OCI-LY7 (cell line): Measurements from ENCODE around the gene OGFOD3. TPM values are rescaled to one million over a fixed set of nuclear protein-coding genes. Genes with fewer than 3 reads are reported as not detected.

Source experiments
- BruUV-seq: library from RNA; stranded (reverse); fragments of 400-500 nt; replicated peaks from 2 replicates; lab custom pipeline; 2021; lab: Mats Ljungman, UMichigan
- CTCF ChIA-PET: fragments of 300-600 bp; sonication (Branson Sonifier 250); formaldehyde crosslinking; loops from one replicate; lab custom pipeline; 2022; ENCODE audit warnings: antibody characterized with exemption; ENCODE audit not compliant: unreplicated experiment; lab: Charles Lee
- POLR2A ChIA-PET: fragments of 300-600 bp; sonication (Branson Sonifier 250); formaldehyde crosslinking; loops from one replicate; lab custom pipeline; 2022; ENCODE audit warnings: antibody characterized with exemption; lab: Charles Lee
- DNase-seq: peaks from one replicate; pipeline ENCODE4 v3.0.0-alpha.2; 2015; ENCODE audit warnings: low spot score
- H2AFZ ChIP-seq: fragments of 200-600 bp; sonication (generic), shearing (Covaris generic); 2 replicates; pipeline ENCODE4 v1.6.1; 2014; ENCODE audit warnings: mild to moderate bottlenecking, antibody characterized with exemption, low read length, moderate library complexity
- H3K27ac ChIP-seq: fragments of 200-600 bp; sonication (generic); 2 replicates; pipeline ENCODE4 v1.5.1; 2014; ENCODE audit warnings: mixed run types, low read depth, mild to moderate bottlenecking, moderate library complexity, low read length, inconsistent platforms; ENCODE audit not compliant: poor library complexity, severe bottlenecking
- H3K36me3 ChIP-seq: fragments of 200-600 bp; sonication (generic); 2 replicates; pipeline ENCODE4 v1.6.1; 2014; ENCODE audit warnings: mild to moderate bottlenecking, antibody characterized with exemption, low read length, moderate library complexity, mixed read lengths; ENCODE audit not compliant: insufficient read depth
- H3K4me1 ChIP-seq: fragments of 200-600 bp; sonication (generic); 2 replicates; pipeline ENCODE4 v1.5.1; 2014; ENCODE audit warnings: mild to moderate bottlenecking, low read length; ENCODE audit not compliant: insufficient read depth, poor library complexity, severe bottlenecking
- H3K4me2 ChIP-seq: fragments of 200-600 bp; sonication (generic); 2 replicates; pipeline ENCODE4 v1.6.1; 2014; ENCODE audit warnings: mild to moderate bottlenecking, low read length
- H3K4me3 ChIP-seq: fragments of 200-600 bp; sonication (generic); 2 replicates; pipeline ENCODE4 v1.5.1; 2014; ENCODE audit warnings: mild to moderate bottlenecking, low read depth, low read length; ENCODE audit not compliant: poor library complexity, severe bottlenecking
- H3K79me2 ChIP-seq: fragments of 200-600 bp; sonication (generic); 2 replicates; pipeline ENCODE4 v1.6.1; 2016; ENCODE audit warnings: low read depth, mild to moderate bottlenecking, low read length, moderate library complexity, mixed read lengths; ENCODE audit not compliant: insufficient read depth
- H3K9me2 ChIP-seq: fragments of 200-600 bp; sonication (generic); 2 replicates; pipeline ENCODE4 v1.6.1; 2016; ENCODE audit warnings: mild to moderate bottlenecking, low read length, mixed read lengths; ENCODE audit not compliant: insufficient read depth
- H3K9me3 ChIP-seq: fragments of 200-600 bp; sonication (generic); 2 replicates; pipeline ENCODE4 v1.6.1; 2014; ENCODE audit warnings: mild to moderate bottlenecking, mixed run types, low read length, mixed read lengths
- H4K20me1 ChIP-seq: fragments of 200-600 bp; sonication (generic); 2 replicates; pipeline ENCODE4 v1.6.1; 2014; ENCODE audit warnings: mild to moderate bottlenecking, antibody characterized with exemption, low read length, moderate library complexity, mixed read lengths; ENCODE audit not compliant: insufficient read depth
- EZH2phosphoT487 ChIP-seq: fragments of 200-600 bp; sonication (generic); IDR thresholded peaks from 2 replicates; pipeline ENCODE4 v1.6.1; 2018; ENCODE audit warnings: low read depth, borderline replicate concordance, mild to moderate bottlenecking, mixed run types, antibody characterized with exemption, low read length, moderate library complexity, mixed read lengths
- intact Hi-C: fragments of 100-400 bp; cut with micrococcal nuclease; formaldehyde crosslinking; loops from one replicate; pipeline ENCODE4 v1.10.0; 2022; ENCODE audit not compliant: unreplicated experiment
- total RNA-seq, 2 experiments: library from RNA; depleted of rRNA in 1 of 2; stranded (reverse); fragments of >200 nt in 1 of 2; shearing (Covaris generic) in 1 of 2; gene quantifications; 2 replicates each; pipeline ENCODE4 v1.2.3, GENCODE V29; 2014 to 2022
- TF ChIP-seq, protein P1 (sequence below): fragments of 200-600 bp; sonication (generic); conservative IDR thresholded peaks from 2 replicates; pipeline ENCODE4 v1.5.1; 2014; ENCODE audit warnings: mild to moderate bottlenecking, antibody characterized with exemption, low read length, moderate library complexity, mixed read lengths

The OGFOD3 gene
- total RNA-seq, 2 experiments from 2014 or later, result 55.6 to 65.2 TPM

DNA sequence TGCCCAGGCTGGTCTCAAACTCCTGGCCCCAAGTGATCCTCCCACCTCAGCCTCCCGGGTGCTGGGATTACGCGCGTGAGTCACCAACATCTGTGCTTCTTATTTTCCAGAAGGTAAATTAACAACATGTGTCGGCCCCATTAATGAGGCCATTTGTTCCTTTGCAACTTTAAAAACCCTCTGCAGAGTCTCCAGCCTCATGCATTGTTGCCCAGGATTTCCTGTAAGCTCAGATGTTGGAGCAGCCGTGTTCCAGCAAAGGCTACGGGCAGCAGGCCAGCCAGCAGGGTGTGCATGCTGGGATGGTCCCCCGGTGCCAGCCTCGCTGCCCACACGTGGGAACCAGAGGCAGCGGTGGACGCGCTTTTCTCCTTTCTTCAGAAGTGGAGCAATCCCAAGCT lies 19.3 kb downstream of the OGFOD3 start:
- TF ChIP-seq EZH2phosphoT487, result no peak
- TF ChIP-seq, protein P1, sequence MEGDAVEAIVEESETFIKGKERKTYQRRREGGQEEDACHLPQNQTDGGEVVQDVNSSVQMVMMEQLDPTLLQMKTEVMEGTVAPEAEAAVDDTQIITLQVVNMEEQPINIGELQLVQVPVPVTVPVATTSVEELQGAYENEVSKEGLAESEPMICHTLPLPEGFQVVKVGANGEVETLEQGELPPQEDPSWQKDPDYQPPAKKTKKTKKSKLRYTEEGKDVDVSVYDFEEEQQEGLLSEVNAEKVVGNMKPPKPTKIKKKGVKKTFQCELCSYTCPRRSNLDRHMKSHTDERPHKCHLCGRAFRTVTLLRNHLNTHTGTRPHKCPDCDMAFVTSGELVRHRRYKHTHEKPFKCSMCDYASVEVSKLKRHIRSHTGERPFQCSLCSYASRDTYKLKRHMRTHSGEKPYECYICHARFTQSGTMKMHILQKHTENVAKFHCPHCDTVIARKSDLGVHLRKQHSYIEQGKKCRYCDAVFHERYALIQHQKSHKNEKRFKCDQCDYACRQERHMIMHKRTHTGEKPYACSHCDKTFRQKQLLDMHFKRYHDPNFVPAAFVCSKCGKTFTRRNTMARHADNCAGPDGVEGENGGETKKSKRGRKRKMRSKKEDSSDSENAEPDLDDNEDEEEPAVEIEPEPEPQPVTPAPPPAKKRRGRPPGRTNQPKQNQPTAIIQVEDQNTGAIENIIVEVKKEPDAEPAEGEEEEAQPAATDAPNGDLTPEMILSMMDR, result no peak
- no peak overlapping the region for H2AFZ ChIP-seq
- H3K79me2 ChIP-seq, result no peaks in the 10 kb centered on the region
- H3K9me2 ChIP-seq, result no peaks in the 10 kb centered on the region
- H4K20me1 ChIP-seq, result no peaks in the 10 kb centered on the region
- no peak overlapping the region for H3K27ac ChIP-seq
- H3K36me3 ChIP-seq, result peaks cover 36% of the 10 kb centered on the region
- intact Hi-C loops, result no loop called here
- no peak overlapping the region for H3K4me3 ChIP-seq
- no peak overlapping the region for H3K4me2 ChIP-seq
- no peaks in the 10 kb centered on the region for H3K9me3 ChIP-seq
- H3K4me1 ChIP-seq, result peaks cover 29% of the 10 kb centered on the region
- ChIA-PET CTCF (no interaction called here), POLR2A (interaction anchor here (1.1 kb wide), 1 partner anchor 28 kb away, joined by 3 read pairs; no protein-coding TSS in a partner anchor)
- no TSS peak for BruUV-seq
- no peak for DNase-seq

DNA sequence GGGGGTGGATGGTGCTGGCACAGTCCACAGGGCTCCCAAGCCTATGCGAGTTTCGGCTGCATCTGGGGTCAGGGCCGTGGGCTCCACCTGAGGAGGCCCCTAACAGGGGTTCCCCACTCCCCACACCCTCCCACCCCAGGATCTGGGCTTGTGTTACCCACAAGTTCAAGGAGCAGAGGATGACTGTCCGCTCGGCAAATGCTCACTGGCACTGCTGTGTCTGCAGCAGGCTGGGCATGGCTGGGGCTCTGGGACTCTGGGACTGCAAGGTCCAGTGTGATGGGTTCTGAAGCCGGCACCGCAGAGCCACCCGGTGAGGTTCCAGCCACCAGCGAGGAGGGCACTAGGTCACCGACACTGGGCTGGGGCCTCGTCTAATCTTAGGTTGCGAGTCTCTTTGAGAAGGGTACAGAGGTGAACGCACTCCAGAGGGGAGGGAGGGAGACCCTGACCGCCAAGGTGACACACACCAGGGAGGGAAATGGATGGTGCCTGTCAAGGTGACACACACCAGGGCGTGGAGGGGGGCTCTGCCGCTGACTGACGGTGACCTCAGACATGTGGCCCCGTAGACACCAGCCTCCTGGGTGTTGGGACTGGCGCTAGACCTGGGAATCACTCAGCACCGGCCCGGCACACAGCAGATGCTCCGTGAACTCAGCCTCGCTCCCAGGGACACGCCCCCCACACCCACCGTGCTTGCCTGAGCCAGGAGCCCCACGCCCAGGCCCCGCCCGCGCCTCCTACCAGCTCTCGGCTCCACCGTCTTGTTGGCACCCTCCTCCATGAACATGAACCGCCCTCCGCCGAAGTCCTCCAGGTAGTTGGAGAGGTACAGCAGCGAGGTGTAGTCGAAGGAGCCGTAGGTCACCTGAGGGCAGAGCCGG lies 20.7 kb downstream of the OGFOD3 start:
- no TSS peak for BruUV-seq

More for the DNA sequence above, 20.7 kb downstream of the OGFOD3 start:
- TF ChIP-seq EZH2phosphoT487, result no peak
- TF ChIP-seq, protein P1, result no peak
- Histone ChIP-seq H3K4me3 (no peak overlapping the region), H2AFZ (no peak overlapping the region), H3K9me3 (no peaks in the 10 kb centered on the region), H4K20me1 (no peaks in the 10 kb centered on the region), H3K36me3 (peaks cover 23% of the 10 kb centered on the region), H3K9me2 (no peaks in the 10 kb centered on the region), H3K4me2 (no peak overlapping the region), H3K4me1 (peaks cover 18% of the 10 kb centered on the region), H3K79me2 (no peaks in the 10 kb centered on the region), H3K27ac (no peak overlapping the region)
- intact Hi-C loops, result no loop called here
- DNase-seq, result no peak
- CTCF ChIA-PET, result no interaction called here
- POLR2A ChIA-PET, result no interaction called here
